MCF 10A (cell line): Measurements from ENCODE around the gene BCL11A. TPM values are rescaled to one million over a fixed set of nuclear protein-coding genes. Genes with fewer than 3 reads are reported as not detected.

ENCODE experiments used
- BruUV-seq: library from RNA; stranded (reverse); fragments of 400-500 nt; replicated peaks from 2 replicates; lab custom pipeline; 2021; lab: Mats Ljungman, UMichigan
- CTCF ChIA-PET: fragments of 300-600 bp; sonication (Branson Sonifier 250); formaldehyde crosslinking; extraction: SDS; loops from one replicate; lab custom pipeline; 2021; ENCODE audit warnings: antibody characterized with exemption, inconsistent platforms; lab: Yijun Ruan, JAX
- POLR2A ChIA-PET: fragments of 300-600, 350-650 bp; sonication (Branson Sonifier 250); formaldehyde crosslinking; extraction: SDS; loops from one replicate; lab custom pipeline; 2020; ENCODE audit warnings: antibody characterized with exemption, inconsistent platforms; lab: Yijun Ruan, JAX
- DNase-seq: peaks from one replicate; pipeline ENCODE4 v3.0.0-alpha.2; 2018; ENCODE audit not compliant: unreplicated experiment
- H3K27ac Mint-ChIP-seq: one replicate; pipeline ENCODE4 v1.8.0; 2022; ENCODE audit warnings: mild to moderate bottlenecking, low read depth, mixed read lengths; ENCODE audit not compliant: unreplicated experiment
- H3K27me3 Mint-ChIP-seq: one replicate; pipeline ENCODE4 v1.8.0; 2022; ENCODE audit warnings: mixed read lengths; ENCODE audit not compliant: insufficient read depth, unreplicated experiment
- H3K36me3 Mint-ChIP-seq: one replicate; pipeline ENCODE4 v1.8.0; 2022; ENCODE audit warnings: mild to moderate bottlenecking, moderate library complexity, mixed read lengths; ENCODE audit not compliant: insufficient read depth, unreplicated experiment
- H3K4me1 Mint-ChIP-seq: one replicate; pipeline ENCODE4 v1.8.0; 2022; ENCODE audit warnings: mixed read lengths; ENCODE audit not compliant: insufficient read depth, unreplicated experiment
- H3K4me3 Mint-ChIP-seq: one replicate; pipeline ENCODE4 v1.8.0; 2022; ENCODE audit warnings: mild to moderate bottlenecking, moderate library complexity, mixed read lengths; ENCODE audit not compliant: unreplicated experiment
- H3K9me3 Mint-ChIP-seq: one replicate; pipeline ENCODE4 v1.8.0; 2022; ENCODE audit warnings: mixed read lengths; ENCODE audit not compliant: unreplicated experiment
- CTCF ChIP-seq: fragments of 200-600 bp; IDR thresholded peaks from one replicate; pipeline ENCODE4 v1.8.0; 2022; ENCODE audit warnings: antibody characterized with exemption, mild to moderate bottlenecking; ENCODE audit not compliant: unreplicated experiment
- intact Hi-C: fragments of 100-400 bp; cut with micrococcal nuclease; formaldehyde crosslinking; loops from 2 replicates; pipeline ENCODE4 v1.14.1; 2022
- total RNA-seq: library from RNA; stranded (reverse); gene quantifications from 2 replicates; pipeline ENCODE4 v1.2.3, GENCODE V29; 2022

Gene BCL11A
- total RNA-seq, 1 experiment from 2014 or later: 5.3 TPM

- POLR2A ChIA-PET: interaction anchor here (0.6 to 1.1 kb wide), 5 partner anchors 16 to 189 kb away, joined by 3 read pairs; no protein-coding TSS in a partner anchor
- no peak for TF ChIP-seq CTCF
- H3K9me3 Mint-ChIP-seq: no peaks in the 10 kb centered on the region
Observed at GRCh38 chr2:60516826-60517225, 36.6 kb downstream of the BCL11A start.

GRCh38 chr2:60516383-60516811, 37.1 kb downstream of the BCL11A start:
- no peaks in the 10 kb centered on the region for H3K9me3 Mint-ChIP-seq
- H3K27me3 Mint-ChIP-seq: no peaks in the 10 kb centered on the region
- ChIA-PET CTCF (interaction anchor here (0.8 kb wide), 1 partner anchor 14 kb away, joined by 3 read pairs; no protein-coding TSS in a partner anchor), POLR2A (interaction anchor here (0.6 to 0.9 kb wide), 5 partner anchors 22 to 189 kb away, joined by 3 read pairs; no protein-coding TSS in a partner anchor)
- peaks cover 25% of the 10 kb centered on the region for H3K4me1 Mint-ChIP-seq
- peaks cover 12% of the 10 kb centered on the region for H3K36me3 Mint-ChIP-seq
- no peak overlapping the region for H3K4me3 Mint-ChIP-seq
- H3K27ac Mint-ChIP-seq: peak overlapping the region; percentile 25
- no TSS peak for BruUV-seq
- intact Hi-C loops: no loop called here
- TF ChIP-seq CTCF: no peak
- DNase-seq: peak; percentile 34

More at GRCh38 chr2:60516826-60517225, 36.6 kb downstream of the BCL11A start:
- Mint-ChIP-seq H3K27ac (peak overlapping the region; percentile 25), H3K36me3 (peaks cover 12% of the 10 kb centered on the region), H3K27me3 (no peaks in the 10 kb centered on the region), H3K4me1 (peaks cover 25% of the 10 kb centered on the region), H3K4me3 (no peak overlapping the region)
- intact Hi-C loops: no loop called here
- no TSS peak for BruUV-seq
- CTCF ChIA-PET: interaction anchor here (0.8 kb wide), 1 partner anchor 13 kb away, joined by 3 read pairs; no protein-coding TSS in a partner anchor
- DNase-seq: no peak

- H3K4me3 Mint-ChIP-seq: no peak overlapping the region
- no peaks in the 10 kb centered on the region for H3K27me3 Mint-ChIP-seq
- peaks cover 25% of the 10 kb centered on the region for H3K4me1 Mint-ChIP-seq
- ChIA-PET CTCF (interaction anchor here (0.7 kb wide), 1 partner anchor 1067 kb away, joined by 3 read pairs; no protein-coding TSS in a partner anchor), POLR2A (interaction anchor here (0.7 to 0.9 kb wide), 4 partner anchors 14 to 1235 kb away, joined by 3 read pairs; no protein-coding TSS in a partner anchor)
- intact Hi-C loops: no loop called here
- no TSS peak for BruUV-seq
- no peaks in the 10 kb centered on the region for H3K9me3 Mint-ChIP-seq
- peak overlapping the region; percentile 25 for H3K27ac Mint-ChIP-seq
- TF ChIP-seq CTCF: no peak
- peak; percentile 41 for DNase-seq
- peaks cover 12% of the 10 kb centered on the region for H3K36me3 Mint-ChIP-seq
Observed at GRCh38 chr2:60515721-60516226, 37.7 kb downstream of the BCL11A start.

GRCh38 chr2:60513996-60514395, 39.5 kb downstream of the BCL11A start:
- peaks cover 20% of the 10 kb centered on the region for H3K4me1 Mint-ChIP-seq
- BruUV-seq: no TSS peak
- CTCF ChIA-PET: no interaction called here

More at GRCh38 chr2:60513996-60514395, 39.5 kb downstream of the BCL11A start:
- H3K9me3 Mint-ChIP-seq: no peaks in the 10 kb centered on the region
- H3K27me3 Mint-ChIP-seq: no peaks in the 10 kb centered on the region
- intact Hi-C loops: no loop called here
- POLR2A ChIA-PET: no interaction called here
- peaks cover 25% of the 10 kb centered on the region for H3K36me3 Mint-ChIP-seq
- no peak for DNase-seq
- H3K27ac Mint-ChIP-seq: no peak overlapping the region
- no peak overlapping the region for H3K4me3 Mint-ChIP-seq
- TF ChIP-seq CTCF: no peak
